HG02973 (cell line): ENCODE measurements around the gene RAB6A.

ENCODE experiments used
- ATAC-seq: cut with Tn5 transposase; IDR thresholded peaks from one replicate; pipeline ENCODE4 v1.9.1; 2021; ENCODE audit warnings: moderate library complexity; ENCODE audit not compliant: unreplicated experiment

The RAB6A gene

GRCh38 chr11:73633999-73634398 lies 126.9 kb downstream of the RAB6A start:
- ATAC-seq: no peak

- no peak for ATAC-seq
Observed at GRCh38 chr11:73632996-73633395, 127.9 kb downstream of the RAB6A start.

- ATAC-seq: no peak
Observed at GRCh38 chr11:73629907-73630306, 131.0 kb downstream of the RAB6A start.

GRCh38 chr11:73625696-73626318 lies 135.1 kb downstream of the RAB6A start:
- ATAC-seq: no peak
